Ishikawa (cell line): Measurements from ENCODE around the gene KRTAP5-4.

ENCODE experiments used
- CEBPB ChIP-seq: IDR thresholded peaks from 2 replicates; pipeline ENCODE4 v1.6.1; 2012
- CREB1 ChIP-seq: IDR thresholded peaks from 2 replicates; pipeline ENCODE4 v1.6.1; 2012; ENCODE audit warnings: low read depth
- EGR1 ChIP-seq: IDR thresholded peaks from 2 replicates; pipeline ENCODE4 v1.6.1; 2012
- EP300 ChIP-seq: IDR thresholded peaks from 2 replicates; pipeline ENCODE4 v1.6.1; 2012; ENCODE audit warnings: borderline replicate concordance
- FOXM1 ChIP-seq: IDR thresholded peaks from 2 replicates; pipeline ENCODE4 v1.6.1; 2012; ENCODE audit warnings: low read depth, borderline replicate concordance
- MAX ChIP-seq: IDR thresholded peaks from 2 replicates; pipeline ENCODE4 v1.6.1; 2012
- NFIC ChIP-seq: IDR thresholded peaks from 2 replicates; pipeline ENCODE4 v1.6.1; 2012
- RAD21 ChIP-seq: IDR thresholded peaks from 2 replicates; pipeline ENCODE4 v1.6.1; 2012; ENCODE audit warnings: low read depth
- TAF1 ChIP-seq: IDR thresholded peaks from 2 replicates; pipeline ENCODE4 v1.6.1; 2012; ENCODE audit warnings: low read depth, mild to moderate bottlenecking
- TCF12 ChIP-seq: IDR thresholded peaks from 2 replicates; pipeline ENCODE4 v1.6.1; 2012; ENCODE audit warnings: low read depth
- TEAD4 ChIP-seq: IDR thresholded peaks from 2 replicates; pipeline ENCODE4 v1.6.1; 2012
- YY1 ChIP-seq: IDR thresholded peaks from 2 replicates; pipeline ENCODE4 v1.6.1; 2012; ENCODE audit warnings: low read depth
- ZBTB7A ChIP-seq: IDR thresholded peaks from 2 replicates; pipeline ENCODE4 v1.6.1; 2012; ENCODE audit warnings: low read depth
- TF ChIP-seq, protein P1 (sequence below): IDR thresholded peaks from 2 replicates; pipeline ENCODE4 v1.6.1; 2012; ENCODE audit warnings: low read depth, mild to moderate bottlenecking
- TF ChIP-seq, protein P2 (sequence below): IDR thresholded peaks from 2 replicates; pipeline ENCODE4 v1.6.1; 2012

Gene KRTAP5-4

GRCh38 chr11:1641096-1641495 is 19.2 kb upstream of the KRTAP5-4 start:
- no peak for TF ChIP-seq CEBPB

GRCh38 chr11:1640076-1640946 is 18.4 kb upstream of the KRTAP5-4 start:
- TF ChIP-seq ZBTB7A: no peak
- TF ChIP-seq, protein P1, sequence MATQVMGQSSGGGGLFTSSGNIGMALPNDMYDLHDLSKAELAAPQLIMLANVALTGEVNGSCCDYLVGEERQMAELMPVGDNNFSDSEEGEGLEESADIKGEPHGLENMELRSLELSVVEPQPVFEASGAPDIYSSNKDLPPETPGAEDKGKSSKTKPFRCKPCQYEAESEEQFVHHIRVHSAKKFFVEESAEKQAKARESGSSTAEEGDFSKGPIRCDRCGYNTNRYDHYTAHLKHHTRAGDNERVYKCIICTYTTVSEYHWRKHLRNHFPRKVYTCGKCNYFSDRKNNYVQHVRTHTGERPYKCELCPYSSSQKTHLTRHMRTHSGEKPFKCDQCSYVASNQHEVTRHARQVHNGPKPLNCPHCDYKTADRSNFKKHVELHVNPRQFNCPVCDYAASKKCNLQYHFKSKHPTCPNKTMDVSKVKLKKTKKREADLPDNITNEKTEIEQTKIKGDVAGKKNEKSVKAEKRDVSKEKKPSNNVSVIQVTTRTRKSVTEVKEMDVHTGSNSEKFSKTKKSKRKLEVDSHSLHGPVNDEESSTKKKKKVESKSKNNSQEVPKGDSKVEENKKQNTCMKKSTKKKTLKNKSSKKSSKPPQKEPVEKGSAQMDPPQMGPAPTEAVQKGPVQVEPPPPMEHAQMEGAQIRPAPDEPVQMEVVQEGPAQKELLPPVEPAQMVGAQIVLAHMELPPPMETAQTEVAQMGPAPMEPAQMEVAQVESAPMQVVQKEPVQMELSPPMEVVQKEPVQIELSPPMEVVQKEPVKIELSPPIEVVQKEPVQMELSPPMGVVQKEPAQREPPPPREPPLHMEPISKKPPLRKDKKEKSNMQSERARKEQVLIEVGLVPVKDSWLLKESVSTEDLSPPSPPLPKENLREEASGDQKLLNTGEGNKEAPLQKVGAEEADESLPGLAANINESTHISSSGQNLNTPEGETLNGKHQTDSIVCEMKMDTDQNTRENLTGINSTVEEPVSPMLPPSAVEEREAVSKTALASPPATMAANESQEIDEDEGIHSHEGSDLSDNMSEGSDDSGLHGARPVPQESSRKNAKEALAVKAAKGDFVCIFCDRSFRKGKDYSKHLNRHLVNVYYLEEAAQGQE: no peak
- TF ChIP-seq CEBPB: no peak
- TF ChIP-seq TAF1: no peak
- peak; percentile 26; the same call in 1 of the 2 replicates for TF ChIP-seq RAD21

DNA sequence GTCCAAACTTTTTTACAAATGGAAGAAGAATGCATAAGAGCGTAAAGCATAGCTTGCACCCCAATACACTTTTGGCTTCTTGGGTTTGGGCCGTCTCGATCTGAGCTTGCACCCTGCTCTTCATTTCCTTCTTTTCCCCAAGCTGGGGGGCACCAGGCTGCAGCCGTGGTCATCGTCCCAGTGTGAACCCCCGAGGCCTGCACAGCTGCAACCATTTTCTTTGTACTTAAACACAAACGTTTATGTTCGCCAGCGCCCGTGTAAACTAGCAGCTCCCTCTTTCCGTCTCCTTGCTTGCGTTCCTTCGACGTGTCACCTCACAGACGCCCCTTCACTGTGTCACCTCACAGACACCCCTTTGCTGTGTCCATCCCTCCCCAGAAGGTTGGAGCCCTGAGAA is 17.7 kb upstream of the KRTAP5-4 start:
- TF ChIP-seq RAD21 (no peak), TEAD4 (no peak), NFIC (no peak)

GRCh38 chr11:1639102-1639620 is 17.2 kb upstream of the KRTAP5-4 start:
- TF ChIP-seq TCF12: no peak
- no peak for TF ChIP-seq TEAD4
- no peak for TF ChIP-seq CREB1
- TF ChIP-seq EP300: no peak
- TF ChIP-seq EGR1: no peak
- no peak for TF ChIP-seq ZBTB7A
- no peak for TF ChIP-seq MAX
- no peak for TF ChIP-seq NFIC
- TF ChIP-seq RAD21: no peak
- TF ChIP-seq CEBPB: no peak
- TF ChIP-seq, protein P2, sequence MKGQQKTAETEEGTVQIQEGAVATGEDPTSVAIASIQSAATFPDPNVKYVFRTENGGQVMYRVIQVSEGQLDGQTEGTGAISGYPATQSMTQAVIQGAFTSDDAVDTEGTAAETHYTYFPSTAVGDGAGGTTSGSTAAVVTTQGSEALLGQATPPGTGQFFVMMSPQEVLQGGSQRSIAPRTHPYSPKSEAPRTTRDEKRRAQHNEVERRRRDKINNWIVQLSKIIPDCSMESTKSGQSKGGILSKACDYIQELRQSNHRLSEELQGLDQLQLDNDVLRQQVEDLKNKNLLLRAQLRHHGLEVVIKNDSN: no peak
- TF ChIP-seq, protein P1: no peak
- TF ChIP-seq FOXM1: no peak
- no peak for TF ChIP-seq TAF1

- TF ChIP-seq NFIC: no peak
- no peak for TF ChIP-seq TEAD4
- TF ChIP-seq TCF12: no peak
- TF ChIP-seq EP300: no peak
- no peak for TF ChIP-seq ZBTB7A
- no peak for TF ChIP-seq RAD21
- no peak for TF ChIP-seq CREB1
- TF ChIP-seq EGR1: no peak
- no peak for TF ChIP-seq MAX
- TF ChIP-seq FOXM1: no peak
- no peak for TF ChIP-seq TAF1
- no peak for TF ChIP-seq CEBPB
- TF ChIP-seq YY1: no peak
Measured at GRCh38 chr11:1638344-1638743, 16.4 kb upstream of the KRTAP5-4 start.

DNA sequence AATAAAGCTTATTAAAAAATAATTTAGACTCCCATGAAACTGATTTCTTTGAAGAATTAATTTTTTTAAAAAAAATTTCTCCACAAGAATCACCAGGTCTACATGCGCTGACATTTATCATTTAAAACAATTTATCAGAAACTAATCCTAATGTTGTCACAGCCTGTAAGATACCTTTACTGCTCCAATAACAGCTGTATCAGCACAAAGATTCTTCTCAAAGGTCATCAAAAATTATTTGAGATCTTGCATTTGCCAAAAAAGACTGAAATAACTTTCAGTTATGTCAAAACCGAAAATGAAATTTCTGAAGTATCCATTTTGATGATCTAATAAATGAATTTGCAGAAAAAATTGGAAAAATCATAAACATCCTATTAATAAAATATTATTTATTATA is 15.7 kb upstream of the KRTAP5-4 start:
- TF ChIP-seq TEAD4 (no peak), TAF1 (no peak), EP300 (no peak), RAD21 (no peak), NFIC (no peak), MAX (no peak), YY1 (no peak), EGR1 (no peak), TCF12 (no peak), CEBPB (no peak), CREB1 (no peak), ZBTB7A (no peak), FOXM1 (no peak)
- TF ChIP-seq, protein P2: no peak
- TF ChIP-seq, protein P1: no peak
